NCI-H2196 treated with DMSO at 0.1 percent for 48 hours (cell line): ENCODE data around the gene IL7R.

Source experiments
- DNase-seq: peaks from one replicate; lab custom pipeline; 2025; ENCODE audit not compliant: unreplicated experiment; lab: John Stamatoyannopoulos, UW

The IL7R gene

GRCh38 chr5:35856765-35857351 lies at the start of gene IL7R:
Gene IL7R (plus strand): TSS chr5:35856891. CDS start chr5:35856978, 87 bp downstream.
- DNase-seq: no peak

- DNase-seq: no peak
These were observed 46.1 kb upstream of the IL7R start for GRCh38 chr5:35810601-35811000.

GRCh38 chr5:35811108-35811741 lies 45.5 kb upstream of the IL7R start:
- no peak for DNase-seq

GRCh38 chr5:35813521-35813920 lies 43.2 kb upstream of the IL7R start:
- no peak for DNase-seq

GRCh38 chr5:35815089-35815936 lies 41.4 kb upstream of the IL7R start:
- DNase-seq: no peak

GRCh38 chr5:35816881-35817521 lies 39.7 kb upstream of the IL7R start:
- no peak for DNase-seq

- no peak for DNase-seq
These were observed 37.7 kb upstream of the IL7R start for GRCh38 chr5:35819026-35819425.

GRCh38 chr5:35819668-35820067 lies 37.0 kb upstream of the IL7R start:
- no peak for DNase-seq

- no peak for DNase-seq
These were observed 36.0 kb upstream of the IL7R start for GRCh38 chr5:35820735-35821134.

GRCh38 chr5:35821513-35821912 lies 35.2 kb upstream of the IL7R start:
- DNase-seq: no peak

- DNase-seq: no peak
These were observed 34.2 kb upstream of the IL7R start for GRCh38 chr5:35822511-35822910.

- no peak for DNase-seq
These were observed 33.2 kb upstream of the IL7R start for GRCh38 chr5:35823347-35824098.

GRCh38 chr5:35826056-35826455 lies 30.6 kb upstream of the IL7R start:
- DNase-seq: no peak

- no peak for DNase-seq
These were observed 30.1 kb upstream of the IL7R start for GRCh38 chr5:35826554-35826953.

- no peak for DNase-seq
These were observed 28.6 kb upstream of the IL7R start for GRCh38 chr5:35828082-35828598.

- DNase-seq: no peak
These were observed 26.1 kb upstream of the IL7R start for GRCh38 chr5:35830587-35830986.

GRCh38 chr5:35832762-35833161 lies 23.9 kb upstream of the IL7R start:
- DNase-seq: no peak

GRCh38 chr5:35833224-35833623 lies 23.5 kb upstream of the IL7R start:
- DNase-seq: no peak

GRCh38 chr5:35835796-35836742 lies 20.6 kb upstream of the IL7R start:
- no peak for DNase-seq
